ENCODE results near the gene FNDC1.

The FNDC1 gene

DNA sequence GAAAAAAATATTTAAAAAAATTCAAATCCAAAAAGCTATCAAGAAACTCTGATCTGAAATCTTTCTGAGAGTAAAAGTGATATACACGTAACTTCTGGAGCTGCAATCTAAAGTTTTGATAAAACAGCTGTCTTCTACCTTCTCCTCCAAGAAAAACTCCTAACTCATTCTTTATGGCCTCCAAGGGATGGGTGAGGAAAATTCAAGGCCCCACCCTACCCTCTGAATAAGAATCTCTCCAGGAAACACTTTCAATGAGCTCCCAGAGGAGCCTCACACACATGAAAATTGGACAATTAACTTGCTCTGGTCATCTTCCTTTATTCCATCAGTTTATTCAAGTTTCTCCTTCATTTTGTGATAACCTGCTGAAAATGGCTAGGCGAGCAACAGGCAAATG, 93.4 kb downstream of the FNDC1 start:
- H3K9ac ChIP-seq (ENCODE audit: low read length) = no peak overlapping the region

GRCh38 chr6:159267165-159267564, 98.0 kb downstream of the FNDC1 start:
- Histone ChIP-seq H3K79me2 (ENCODE audit: insufficient read depth, low read length) (no peaks in the 10 kb centered on the region), H3K27ac (ENCODE audit: low read depth, low read length, poor library complexity, severe bottlenecking) (no peak overlapping the region), H3F3A (ENCODE audit: insufficient read depth, low read length) (no peaks in the 10 kb centered on the region), H3K9me2 (ENCODE audit: low read depth, low read length) (no peaks in the 10 kb centered on the region), H3K9me3 (ENCODE audit: low read length) (no peaks in the 10 kb centered on the region), H3K4me1 (ENCODE audit: insufficient read depth, low read length, severe bottlenecking) (no peaks in the 10 kb centered on the region), H2AFZ (ENCODE audit: low read length) (no peak overlapping the region), H3K4me2 (ENCODE audit: low read length) (no peak overlapping the region), H3K36me3 (ENCODE audit: insufficient read depth, low read length) (no peaks in the 10 kb centered on the region), H3K9ac (ENCODE audit: low read length) (no peak overlapping the region), H3K4me3 (ENCODE audit: low read depth, low read length, poor library complexity, severe bottlenecking) (no peak overlapping the region), H4K20me1 (ENCODE audit: insufficient read depth, low read length) (no peaks in the 10 kb centered on the region), H3K27me3 (ENCODE audit: insufficient read depth, low read length) (no peaks in the 10 kb centered on the region)
- TF ChIP-seq EZH2 (IDR thresholded peaks at IDR 0.05; ENCODE audit: borderline replicate concordance, low read length) = no peak
- TF ChIP-seq, protein P1, sequence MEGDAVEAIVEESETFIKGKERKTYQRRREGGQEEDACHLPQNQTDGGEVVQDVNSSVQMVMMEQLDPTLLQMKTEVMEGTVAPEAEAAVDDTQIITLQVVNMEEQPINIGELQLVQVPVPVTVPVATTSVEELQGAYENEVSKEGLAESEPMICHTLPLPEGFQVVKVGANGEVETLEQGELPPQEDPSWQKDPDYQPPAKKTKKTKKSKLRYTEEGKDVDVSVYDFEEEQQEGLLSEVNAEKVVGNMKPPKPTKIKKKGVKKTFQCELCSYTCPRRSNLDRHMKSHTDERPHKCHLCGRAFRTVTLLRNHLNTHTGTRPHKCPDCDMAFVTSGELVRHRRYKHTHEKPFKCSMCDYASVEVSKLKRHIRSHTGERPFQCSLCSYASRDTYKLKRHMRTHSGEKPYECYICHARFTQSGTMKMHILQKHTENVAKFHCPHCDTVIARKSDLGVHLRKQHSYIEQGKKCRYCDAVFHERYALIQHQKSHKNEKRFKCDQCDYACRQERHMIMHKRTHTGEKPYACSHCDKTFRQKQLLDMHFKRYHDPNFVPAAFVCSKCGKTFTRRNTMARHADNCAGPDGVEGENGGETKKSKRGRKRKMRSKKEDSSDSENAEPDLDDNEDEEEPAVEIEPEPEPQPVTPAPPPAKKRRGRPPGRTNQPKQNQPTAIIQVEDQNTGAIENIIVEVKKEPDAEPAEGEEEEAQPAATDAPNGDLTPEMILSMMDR (IDR thresholded peaks at IDR 0.05; ENCODE audit: low read length) = no peak

More for the DNA sequence above, 93.4 kb downstream of the FNDC1 start:
- Histone ChIP-seq H3K4me2 (ENCODE audit: low read length) (no peak overlapping the region), H3F3A (ENCODE audit: insufficient read depth, low read length) (no peaks in the 10 kb centered on the region), H3K79me2 (ENCODE audit: insufficient read depth, low read length) (no peaks in the 10 kb centered on the region), H3K27me3 (ENCODE audit: insufficient read depth, low read length) (no peaks in the 10 kb centered on the region), H3K36me3 (ENCODE audit: insufficient read depth, low read length) (no peaks in the 10 kb centered on the region), H3K9me2 (ENCODE audit: low read depth, low read length) (no peaks in the 10 kb centered on the region), H3K9me3 (ENCODE audit: low read length) (no peaks in the 10 kb centered on the region), H4K20me1 (ENCODE audit: insufficient read depth, low read length) (no peaks in the 10 kb centered on the region), H2AFZ (ENCODE audit: low read length) (no peak overlapping the region), H3K27ac (ENCODE audit: low read depth, low read length, poor library complexity, severe bottlenecking) (no peak overlapping the region), H3K4me3 (ENCODE audit: low read depth, low read length, poor library complexity, severe bottlenecking) (no peak overlapping the region), H3K4me1 (ENCODE audit: insufficient read depth, low read length, severe bottlenecking) (no peaks in the 10 kb centered on the region)
- TF ChIP-seq EZH2 (IDR thresholded peaks at IDR 0.05; ENCODE audit: borderline replicate concordance, low read length) = no peak
- TF ChIP-seq, protein P1 (IDR thresholded peaks at IDR 0.05; ENCODE audit: low read length) = no peak

DNA sequence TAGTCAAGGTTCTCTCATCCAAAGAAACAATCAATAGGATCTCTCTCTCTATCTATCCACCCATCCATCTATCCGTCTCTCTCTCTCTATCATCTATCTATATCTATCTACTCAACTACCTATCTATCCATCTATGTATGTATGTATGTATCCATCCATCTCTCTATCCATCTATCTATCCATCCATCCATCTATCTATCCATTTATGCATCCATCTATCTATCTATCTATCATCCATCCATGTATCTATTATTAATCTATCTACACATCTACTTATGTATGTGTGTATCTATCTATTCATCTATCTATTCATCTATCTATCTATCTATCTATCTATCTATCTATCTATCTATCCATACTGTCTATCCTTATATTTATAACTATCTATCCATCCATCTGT, 99.3 kb downstream of the FNDC1 start:
- Histone ChIP-seq H3K36me3 (ENCODE audit: insufficient read depth, low read length) (no peaks in the 10 kb centered on the region), H3K4me2 (ENCODE audit: low read length) (no peak overlapping the region), H3K4me1 (ENCODE audit: insufficient read depth, low read length, severe bottlenecking) (no peaks in the 10 kb centered on the region), H3K79me2 (ENCODE audit: insufficient read depth, low read length) (no peaks in the 10 kb centered on the region), H2AFZ (ENCODE audit: low read length) (no peak overlapping the region), H4K20me1 (ENCODE audit: insufficient read depth, low read length) (no peaks in the 10 kb centered on the region), H3K27ac (ENCODE audit: low read depth, low read length, poor library complexity, severe bottlenecking) (no peak overlapping the region), H3K9me2 (ENCODE audit: low read depth, low read length) (no peaks in the 10 kb centered on the region), H3K4me3 (ENCODE audit: low read depth, low read length, poor library complexity, severe bottlenecking) (no peak overlapping the region), H3K27me3 (ENCODE audit: insufficient read depth, low read length) (no peaks in the 10 kb centered on the region), H3K9me3 (ENCODE audit: low read length) (no peaks in the 10 kb centered on the region), H3K9ac (ENCODE audit: low read length) (no peak overlapping the region), H3F3A (ENCODE audit: insufficient read depth, low read length) (no peaks in the 10 kb centered on the region)
- TF ChIP-seq EZH2 (IDR thresholded peaks at IDR 0.05; ENCODE audit: borderline replicate concordance, low read length) = no peak
- TF ChIP-seq, protein P1 (IDR thresholded peaks at IDR 0.05; ENCODE audit: low read length) = no peak
